ENCODE results near the gene DUSP5.

DNA sequence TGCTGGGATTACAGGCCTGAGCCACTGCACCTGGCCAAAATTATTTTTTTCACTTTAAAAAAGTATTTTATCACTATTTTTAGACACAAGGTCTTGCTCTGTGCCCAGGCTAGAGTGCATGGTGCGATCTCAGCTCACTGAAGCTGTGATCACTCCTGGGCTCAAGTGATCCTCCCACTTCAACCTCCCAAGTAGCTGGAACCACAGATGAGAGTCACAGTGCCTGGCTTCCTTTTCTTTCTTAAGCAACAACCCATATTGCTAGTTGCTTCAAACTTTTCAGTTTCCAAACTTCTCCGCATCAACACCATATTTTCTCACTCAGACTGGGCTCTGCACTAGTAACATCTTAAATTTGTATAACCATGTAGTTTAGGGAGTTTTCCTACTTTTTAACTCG, 60.3 kb downstream of the DUSP5 start:
- TF ChIP-seq CTCF (IDR thresholded peaks at IDR 0.05) (no peak), POLR2AphosphoS5 (IDR thresholded peaks at IDR 0.05) (no peak), EP300 (IDR thresholded peaks at IDR 0.05) (no peak)

Data from suprapubic skin (tissue), 4 donors.